Measurements from ENCODE around the gene ANKMY1.

ANKMY1 gene

DNA sequence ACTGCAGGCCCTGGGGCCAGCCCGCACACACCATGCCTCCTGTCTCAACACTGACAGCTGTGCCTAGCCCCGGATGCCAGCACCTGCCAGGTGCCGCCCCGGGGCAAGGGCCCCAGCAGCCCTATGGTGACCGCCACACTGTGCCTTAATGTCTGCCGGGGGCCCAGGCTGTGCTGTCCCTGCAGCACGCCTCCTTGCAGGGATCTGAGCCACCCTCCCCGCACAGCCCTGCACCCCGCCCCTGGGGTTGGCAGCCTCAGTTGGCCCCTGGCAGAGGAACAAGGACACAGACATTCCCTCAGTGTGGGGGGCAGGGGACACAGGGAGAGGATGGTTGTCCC, 20.3 kb upstream of the ANKMY1 start:
- no peak for TF ChIP-seq ZNF274 (IDR thresholded peaks at IDR 0.05; ENCODE audit: low read depth, low read length)
- no peak for DNase-seq (ENCODE audit: low read depth, low spot score)
- peaks cover 58% of the 10 kb centered on the region for H3K36me3 ChIP-seq (ENCODE audit: insufficient read depth, insufficient read length, low read length)
- H3K4me1 ChIP-seq (ENCODE audit: insufficient read depth, insufficient read length), result peaks cover 18% of the 10 kb centered on the region
- no peak overlapping the region for H3K9ac ChIP-seq (ENCODE audit: insufficient read length, low read depth)
- no peaks in the 10 kb centered on the region for H3K9me3 ChIP-seq (ENCODE audit: insufficient read depth, low read length)
- no peaks in the 10 kb centered on the region for H3K27me3 ChIP-seq (ENCODE audit: insufficient read depth, insufficient read length)
- H3K4me3 ChIP-seq (ENCODE audit: insufficient read length, low read depth), result no peak overlapping the region

DNA sequence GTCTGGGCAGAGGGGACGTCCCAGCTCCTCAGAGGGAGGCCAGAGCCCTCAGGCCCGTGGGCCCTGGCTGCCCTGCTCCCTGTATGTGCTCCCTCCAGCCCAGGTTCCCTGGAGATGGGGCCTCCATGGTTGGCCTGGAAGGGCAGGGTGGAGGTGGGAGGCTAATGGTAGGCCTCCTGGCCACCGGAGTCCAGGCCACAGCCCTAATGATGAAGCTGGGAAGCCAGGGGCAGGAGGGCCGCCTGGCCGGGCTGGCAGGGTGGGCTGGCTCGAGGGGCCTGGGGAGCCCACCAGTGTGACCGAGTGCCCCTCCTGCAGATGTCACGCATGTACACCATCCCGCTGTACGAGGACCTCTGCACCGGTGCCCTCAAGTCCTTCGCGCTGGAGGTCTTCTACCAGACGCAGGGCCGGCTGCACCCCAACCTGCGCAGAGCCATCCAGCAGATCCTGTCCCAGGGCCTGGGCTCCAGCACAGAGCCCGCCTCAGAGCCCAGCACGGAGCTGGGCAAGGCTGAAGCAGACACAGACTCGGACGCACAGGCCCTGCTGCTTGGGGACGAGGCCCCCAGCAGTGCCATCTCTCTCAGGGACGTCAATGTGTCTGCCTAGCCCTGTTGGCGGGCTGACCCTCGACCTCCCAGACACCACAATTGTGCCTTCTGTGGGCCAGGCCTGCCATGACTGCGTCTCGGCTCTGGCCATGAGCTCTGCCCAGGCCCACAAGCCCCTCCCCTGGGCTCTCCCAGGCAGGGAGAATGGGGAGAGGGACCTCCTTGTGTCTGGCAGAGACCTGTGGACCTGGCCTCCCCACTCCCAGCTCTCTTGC, 19.7 kb upstream of the ANKMY1 start:
- DNase-seq (ENCODE audit: low read depth, low spot score), result no peak
- Histone ChIP-seq H3K4me3 (ENCODE audit: insufficient read length, low read depth) (no peak overlapping the region), H3K27me3 (ENCODE audit: insufficient read depth, insufficient read length) (no peaks in the 10 kb centered on the region), H3K9ac (ENCODE audit: insufficient read length, low read depth) (no peak overlapping the region), H3K4me1 (ENCODE audit: insufficient read depth, insufficient read length) (peaks cover 15% of the 10 kb centered on the region), H3K36me3 (ENCODE audit: insufficient read depth, insufficient read length, low read length) (peaks cover 60% of the 10 kb centered on the region), H3K9me3 (ENCODE audit: insufficient read depth, low read length) (no peaks in the 10 kb centered on the region)
- TF ChIP-seq YY1 (IDR thresholded peaks at IDR 0.05; ENCODE audit: insufficient read depth, insufficient read length) (no peak), SUZ12 (IDR thresholded peaks at IDR 0.05; ENCODE audit: extremely low read depth, insufficient read depth, insufficient read length) (no peak), ZNF274 (IDR thresholded peaks at IDR 0.05; ENCODE audit: low read depth, low read length) (no peak)

DNA sequence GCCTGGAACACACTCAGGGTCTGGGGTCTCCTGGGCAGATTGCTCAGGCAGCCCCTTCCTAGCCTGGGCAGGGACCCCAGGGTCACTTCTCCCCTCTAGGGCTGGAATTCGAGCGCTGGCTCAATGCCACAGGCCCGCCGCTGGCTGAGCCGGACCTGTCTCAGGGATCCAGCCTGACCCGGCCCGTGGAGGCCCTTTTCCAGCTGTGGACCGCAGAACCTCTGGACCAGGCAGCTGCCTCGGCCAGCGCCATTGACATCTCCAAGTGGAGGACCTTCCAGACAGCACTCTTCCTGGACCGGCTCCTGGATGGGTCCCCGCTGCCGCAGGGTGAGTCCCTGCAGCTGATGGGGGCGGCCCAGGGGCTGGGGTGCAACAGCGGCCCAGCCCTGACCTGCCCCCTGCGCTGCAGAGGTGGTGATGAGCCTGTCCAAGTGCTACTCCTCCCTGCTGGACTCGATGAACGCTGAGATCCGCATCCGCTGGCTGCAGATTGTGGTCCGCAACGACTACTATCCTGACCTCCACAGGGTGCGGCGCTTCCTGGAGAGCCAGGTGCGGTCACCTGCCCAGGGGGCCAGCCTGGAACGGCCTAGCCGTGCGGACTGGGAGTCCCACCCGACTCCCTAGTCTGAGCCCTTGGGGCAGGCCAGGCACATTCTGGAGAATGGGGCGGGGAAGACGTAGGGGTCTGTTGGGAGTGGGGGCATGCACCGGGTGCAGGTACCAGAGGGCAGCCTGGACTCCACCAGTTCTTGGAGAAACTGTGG, 18.8 kb upstream of the ANKMY1 start:
- no peak for DNase-seq (ENCODE audit: low read depth, low spot score)
- H3K27me3 ChIP-seq (ENCODE audit: insufficient read depth, insufficient read length), result no peaks in the 10 kb centered on the region
- peaks cover 20% of the 10 kb centered on the region for H3K4me1 ChIP-seq (ENCODE audit: insufficient read depth, insufficient read length)
- no peak overlapping the region for H3K4me3 ChIP-seq (ENCODE audit: insufficient read length, low read depth)
- H3K36me3 ChIP-seq (ENCODE audit: insufficient read depth, insufficient read length, low read length), result peaks cover 60% of the 10 kb centered on the region
- no peak for TF ChIP-seq ZNF274 (IDR thresholded peaks at IDR 0.05; ENCODE audit: low read depth, low read length)
- TF ChIP-seq SUZ12 (IDR thresholded peaks at IDR 0.05; ENCODE audit: extremely low read depth, insufficient read depth, insufficient read length), result no peak
- TF ChIP-seq YY1 (IDR thresholded peaks at IDR 0.05; ENCODE audit: insufficient read depth, insufficient read length), result no peak
- no peak overlapping the region for H3K9ac ChIP-seq (ENCODE audit: insufficient read length, low read depth)
- no peaks in the 10 kb centered on the region for H3K9me3 ChIP-seq (ENCODE audit: insufficient read depth, low read length)

DNA sequence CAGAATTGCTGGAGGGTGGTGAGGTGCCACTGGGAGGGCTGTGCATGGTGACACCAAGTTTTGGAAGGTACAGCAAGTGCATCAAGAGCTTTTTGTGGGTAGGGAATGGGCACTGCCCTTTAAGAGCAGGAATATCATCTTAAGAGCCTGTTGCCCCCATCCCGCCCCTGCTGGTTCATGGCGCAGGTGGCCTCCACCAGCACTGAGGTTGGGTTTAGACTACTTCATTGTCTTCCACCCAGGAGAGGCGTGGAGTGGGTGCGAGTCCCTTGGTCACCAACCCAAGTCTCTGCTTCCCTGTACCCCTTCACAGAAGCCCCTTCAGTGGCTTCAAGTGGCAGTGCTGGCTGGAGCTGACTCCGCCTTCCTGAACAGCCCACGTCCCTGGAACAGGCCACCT, 18.2 kb upstream of the ANKMY1 start:
- no peak overlapping the region for H3K4me3 ChIP-seq (ENCODE audit: insufficient read length, low read depth)
- H3K36me3 ChIP-seq (ENCODE audit: insufficient read depth, insufficient read length, low read length), result peaks cover 60% of the 10 kb centered on the region
- no peaks in the 10 kb centered on the region for H3K9me3 ChIP-seq (ENCODE audit: insufficient read depth, low read length)
- peaks cover 25% of the 10 kb centered on the region for H3K4me1 ChIP-seq (ENCODE audit: insufficient read depth, insufficient read length)
- no peak for DNase-seq (ENCODE audit: low read depth, low spot score)
- TF ChIP-seq SUZ12 (IDR thresholded peaks at IDR 0.05; ENCODE audit: extremely low read depth, insufficient read depth, insufficient read length), result no peak
- no peak for TF ChIP-seq YY1 (IDR thresholded peaks at IDR 0.05; ENCODE audit: insufficient read depth, insufficient read length)
- no peak for TF ChIP-seq ZNF274 (IDR thresholded peaks at IDR 0.05; ENCODE audit: low read depth, low read length)
- no peaks in the 10 kb centered on the region for H3K27me3 ChIP-seq (ENCODE audit: insufficient read depth, insufficient read length)
- H3K9ac ChIP-seq (ENCODE audit: insufficient read length, low read depth), result no peak overlapping the region

DNA sequence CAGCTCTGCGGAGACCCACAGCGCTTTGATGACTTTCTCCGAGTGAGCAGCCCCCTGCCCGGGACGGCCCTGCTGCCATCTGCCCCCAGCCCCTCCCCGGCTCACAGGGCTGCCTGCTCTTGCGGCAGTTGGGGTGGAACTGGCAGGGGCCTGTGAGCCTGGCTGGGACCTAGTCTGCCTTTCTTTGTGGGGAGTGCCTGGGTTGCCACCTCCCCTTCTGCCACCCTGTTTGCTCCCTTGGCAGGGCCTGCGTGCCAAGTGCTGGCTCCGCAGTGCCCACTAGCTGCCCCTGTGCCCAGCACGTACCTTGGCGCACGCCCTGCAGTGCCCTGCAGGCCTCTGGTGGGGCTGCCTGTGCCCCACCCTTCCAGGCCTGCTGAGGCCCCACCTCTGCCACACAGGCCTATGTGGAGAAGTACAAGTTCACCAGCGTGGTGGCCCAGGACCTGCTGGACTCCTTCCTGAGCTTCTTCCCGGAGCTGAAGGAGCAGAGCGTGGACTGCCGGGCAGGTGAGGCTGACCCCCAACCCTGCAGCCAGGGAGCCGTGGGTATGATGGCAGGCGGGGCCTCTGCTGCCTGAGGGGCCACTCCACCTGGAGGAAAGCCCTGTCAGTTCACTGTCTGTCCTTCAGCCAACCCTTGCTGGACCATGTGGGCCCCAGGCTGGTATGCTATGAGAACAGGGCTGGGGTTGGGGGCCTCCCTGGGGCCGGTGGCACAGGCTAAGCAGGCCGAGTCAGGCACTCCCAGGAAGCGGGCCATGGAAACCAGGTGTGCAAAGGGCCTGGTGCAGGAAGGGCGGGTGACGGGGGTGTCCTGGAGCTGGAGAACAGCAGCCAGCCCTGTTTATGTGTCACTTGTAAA, 17.5 kb upstream of the ANKMY1 start:
- H3K27me3 ChIP-seq (ENCODE audit: insufficient read depth, insufficient read length), result no peaks in the 10 kb centered on the region
- peaks cover 60% of the 10 kb centered on the region for H3K36me3 ChIP-seq (ENCODE audit: insufficient read depth, insufficient read length, low read length)
- H3K9me3 ChIP-seq (ENCODE audit: insufficient read depth, low read length), result no peaks in the 10 kb centered on the region
- H3K9ac ChIP-seq (ENCODE audit: insufficient read length, low read depth), result peak overlapping the region; percentile 29
- peaks cover 22% of the 10 kb centered on the region for H3K4me1 ChIP-seq (ENCODE audit: insufficient read depth, insufficient read length)
- DNase-seq (ENCODE audit: low read depth, low spot score), result no peak
- TF ChIP-seq SUZ12 (IDR thresholded peaks at IDR 0.05; ENCODE audit: extremely low read depth, insufficient read depth, insufficient read length) (no peak), YY1 (IDR thresholded peaks at IDR 0.05; ENCODE audit: insufficient read depth, insufficient read length) (no peak), ZNF274 (IDR thresholded peaks at IDR 0.05; ENCODE audit: low read depth, low read length) (no peak)
- no peak overlapping the region for H3K4me3 ChIP-seq (ENCODE audit: insufficient read length, low read depth)

DNA sequence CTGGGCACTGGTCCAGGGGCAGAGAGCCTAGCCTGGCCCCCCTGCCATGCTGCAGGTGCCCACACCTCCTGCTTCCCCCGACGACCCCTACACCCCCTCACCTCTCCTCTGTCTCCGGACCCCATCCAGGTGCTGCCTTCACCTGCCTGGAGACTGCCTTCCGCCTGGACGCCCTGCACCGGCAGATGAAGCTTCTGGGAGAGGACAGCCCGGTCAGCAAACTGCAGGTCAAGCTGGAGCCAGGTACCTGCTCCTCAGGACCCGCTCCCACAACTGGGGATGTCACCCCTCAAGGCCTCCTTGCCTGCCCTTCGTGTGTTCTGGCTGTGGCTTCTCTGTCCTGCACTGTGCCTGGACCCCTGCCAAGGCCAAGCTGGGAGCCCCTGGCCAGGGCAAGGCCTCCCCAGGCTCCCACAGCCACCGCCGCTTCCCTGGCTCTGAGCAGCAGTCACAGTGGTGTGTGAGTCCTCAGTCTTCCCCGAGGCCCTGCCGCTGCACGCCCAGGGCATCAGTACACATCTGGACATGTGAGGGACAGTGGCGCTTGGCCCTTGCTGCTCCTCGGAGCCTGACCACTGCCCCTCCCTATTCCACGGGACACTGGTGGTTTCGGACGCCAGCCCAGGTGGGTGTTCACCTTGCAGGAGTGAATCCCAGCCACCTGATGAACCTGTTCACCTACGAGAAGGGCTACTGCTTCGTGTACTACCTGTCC, 16.8 kb upstream of the ANKMY1 start:
- Histone ChIP-seq H3K4me1 (ENCODE audit: insufficient read depth, insufficient read length) (peaks cover 20% of the 10 kb centered on the region), H3K9ac (ENCODE audit: insufficient read length, low read depth) (no peak overlapping the region), H3K27me3 (ENCODE audit: insufficient read depth, insufficient read length) (peaks cover 5% of the 10 kb centered on the region), H3K4me3 (ENCODE audit: insufficient read length, low read depth) (no peak overlapping the region), H3K36me3 (ENCODE audit: insufficient read depth, insufficient read length, low read length) (peaks cover 62% of the 10 kb centered on the region), H3K9me3 (ENCODE audit: insufficient read depth, low read length) (no peaks in the 10 kb centered on the region)
- TF ChIP-seq SUZ12 (IDR thresholded peaks at IDR 0.05; ENCODE audit: extremely low read depth, insufficient read depth, insufficient read length) (no peak), ZNF274 (IDR thresholded peaks at IDR 0.05; ENCODE audit: low read depth, low read length) (no peak)
- no peak for DNase-seq (ENCODE audit: low read depth, low spot score)

Data from NT2/D1 (cell line).